WTC11 (cell line): ENCODE measurements around the gene LRMDA. TPM values are rescaled to one million over a fixed set of nuclear protein-coding genes. Genes with fewer than 3 reads are reported as not detected.

Experiments used
- ATAC-seq: fragments of 200-7000 bp; cut with Tn5 transposase; 2 replicates; pipeline ENCODE4 v1.10.0; 2021; ENCODE audit warnings: mild to moderate bottlenecking, moderate library complexity
- CTCF ChIA-PET: fragments of 300-600 bp; sonication (Branson Sonifier 250); formaldehyde crosslinking; loops from one replicate; lab custom pipeline; 2021; ENCODE audit warnings: antibody characterized with exemption; lab: Charles Lee
- POLR2A ChIA-PET: fragments of 350-600 bp; sonication (Branson Sonifier 250); formaldehyde crosslinking; loops from one replicate; lab custom pipeline; 2021; ENCODE audit warnings: antibody characterized with exemption; lab: Charles Lee
- DNase-seq: peaks from one replicate; pipeline ENCODE4 v3.0.0; 2021; ENCODE audit warnings: low spot score
- H3K27ac Mint-ChIP-seq: 2 replicates; pipeline ENCODE4 v1.8.0; 2021; ENCODE audit warnings: mixed read lengths
- H3K27me3 Mint-ChIP-seq: 2 replicates; pipeline ENCODE4 v1.8.0; 2021; ENCODE audit warnings: low read depth, mild to moderate bottlenecking, moderate library complexity, mixed read lengths
- H3K36me3 Mint-ChIP-seq: 2 replicates; pipeline ENCODE4 v1.8.0; 2021; ENCODE audit warnings: mixed read lengths
- H3K4me1 Mint-ChIP-seq: 2 replicates; pipeline ENCODE4 v1.8.0; 2022; ENCODE audit warnings: mixed read lengths
- H3K4me3 Mint-ChIP-seq: 2 replicates; pipeline ENCODE4 v1.8.0; 2021; ENCODE audit warnings: mild to moderate bottlenecking, moderate library complexity, mixed read lengths
- H3K9me3 Mint-ChIP-seq: 2 replicates; pipeline ENCODE4 v1.8.0; 2021; ENCODE audit warnings: mixed read lengths
- CREM ChIP-seq: sonication (generic); formaldehyde crosslinking; IDR thresholded peaks from 2 replicates; pipeline ENCODE4 v1.8.1; 2022; ENCODE audit warnings: mild to moderate bottlenecking, missing genetic modification reagents, moderate library complexity
- ETV6 ChIP-seq: sonication (generic); formaldehyde crosslinking; IDR thresholded peaks from 2 replicates; pipeline ENCODE4 v1.8.1; 2022; ENCODE audit warnings: mild to moderate bottlenecking, missing genetic modification reagents
- FOXK1 ChIP-seq: sonication (generic); formaldehyde crosslinking; IDR thresholded peaks from 2 replicates; pipeline ENCODE4 v1.8.0; 2022; ENCODE audit warnings: mild to moderate bottlenecking, moderate library complexity, missing genetic modification reagents
- FOXP1 ChIP-seq: sonication (generic); formaldehyde crosslinking; IDR thresholded peaks from 2 replicates; pipeline ENCODE4 v1.8.0; 2022; ENCODE audit warnings: missing genetic modification reagents, mild to moderate bottlenecking, moderate library complexity, borderline replicate concordance
- HMGA2 ChIP-seq: fragments of 250-450 bp; sonication (Bioruptor Pico); IDR thresholded peaks from 2 replicates; pipeline ENCODE4 v1.4.0; 2021; ENCODE audit warnings: mild to moderate bottlenecking, moderate library complexity
- JAZF1 ChIP-seq: fragments of 250-450 bp; sonication (Bioruptor Pico); IDR thresholded peaks from 2 replicates; pipeline ENCODE4 v1.9.0; 2021; ENCODE audit warnings: moderate library complexity, mild to moderate bottlenecking, inconsistent platforms
- NFATC4 ChIP-seq: fragments of 250-450 bp; sonication (Bioruptor Pico); IDR thresholded peaks from 2 replicates; pipeline ENCODE4 v1.9.0; 2021; ENCODE audit warnings: mild to moderate bottlenecking
- NFYB ChIP-seq: sonication (generic); formaldehyde crosslinking; conservative IDR thresholded peaks from 2 replicates; pipeline ENCODE4 v1.8.0; 2022; ENCODE audit warnings: low read depth, missing genetic modification reagents
- RELA ChIP-seq: sonication (generic); formaldehyde crosslinking; IDR thresholded peaks from 2 replicates; pipeline ENCODE4 v1.8.1; 2022; ENCODE audit warnings: missing genetic modification reagents, mild to moderate bottlenecking, borderline replicate concordance
- RORB ChIP-seq: fragments of 250-450 bp; sonication (Bioruptor Pico); IDR thresholded peaks from 2 replicates; pipeline ENCODE4 v1.9.0; 2021; ENCODE audit warnings: mild to moderate bottlenecking
- SMAD3 ChIP-seq: sonication (generic); formaldehyde crosslinking; IDR thresholded peaks from 2 replicates; pipeline ENCODE4 v1.8.0; 2022; ENCODE audit warnings: missing genetic modification reagents, mild to moderate bottlenecking, borderline replicate concordance
- TEAD1 ChIP-seq: sonication (generic); formaldehyde crosslinking; IDR thresholded peaks from 2 replicates; pipeline ENCODE4 v1.8.0; 2022; ENCODE audit warnings: mild to moderate bottlenecking, missing genetic modification reagents
- TP53 ChIP-seq: sonication (generic); formaldehyde crosslinking; IDR thresholded peaks from 2 replicates; pipeline ENCODE4 v1.8.1; 2023; ENCODE audit warnings: mild to moderate bottlenecking, missing genetic modification reagents
- ZNF232 ChIP-seq: sonication (generic); formaldehyde crosslinking; IDR thresholded peaks from 2 replicates; pipeline ENCODE4 v1.8.0; 2022; ENCODE audit warnings: mild to moderate bottlenecking, missing genetic modification reagents
- ZNF423 ChIP-seq: fragments of 250-450 bp; sonication (Bioruptor Pico); IDR thresholded peaks from 2 replicates; pipeline ENCODE4 v2.1.2; 2022; ENCODE audit warnings: mild to moderate bottlenecking, moderate library complexity
- total RNA-seq: library from RNA; stranded (reverse); gene quantifications from 3 replicates; pipeline ENCODE4 v1.2.3, GENCODE V29; 2021
- TF ChIP-seq, protein P1 (sequence below): fragments of 250-450 bp; sonication (Bioruptor Pico); IDR thresholded peaks from 2 replicates; pipeline ENCODE4 v1.9.0; 2021; ENCODE audit warnings: moderate library complexity, mild to moderate bottlenecking, inconsistent platforms, borderline replicate concordance
- TF ChIP-seq, protein P2 (sequence below): sonication (generic); formaldehyde crosslinking; IDR thresholded peaks from 2 replicates; pipeline ENCODE4 v1.8.0; 2022; ENCODE audit warnings: mild to moderate bottlenecking, missing genetic modification reagents
- TF ChIP-seq, protein P3 (sequence below): fragments of 250-450 bp; sonication (Bioruptor Pico); IDR thresholded peaks from 2 replicates; pipeline ENCODE4 v1.9.0; 2021; ENCODE audit warnings: mild to moderate bottlenecking, borderline replicate concordance
- TF ChIP-seq, protein P4 (sequence below): sonication (generic); formaldehyde crosslinking; IDR thresholded peaks from 2 replicates; pipeline ENCODE4 v1.8.0; 2022; ENCODE audit warnings: mild to moderate bottlenecking, missing genetic modification reagents
- TF ChIP-seq, protein P5 (sequence below): sonication (generic); formaldehyde crosslinking; IDR thresholded peaks from 2 replicates; pipeline ENCODE4 v1.8.1; 2022; ENCODE audit warnings: mild to moderate bottlenecking, missing genetic modification reagents, moderate library complexity, borderline replicate concordance

The LRMDA gene
- total RNA-seq, 1 experiment from 2014 or later, result 0.92 TPM

DNA sequence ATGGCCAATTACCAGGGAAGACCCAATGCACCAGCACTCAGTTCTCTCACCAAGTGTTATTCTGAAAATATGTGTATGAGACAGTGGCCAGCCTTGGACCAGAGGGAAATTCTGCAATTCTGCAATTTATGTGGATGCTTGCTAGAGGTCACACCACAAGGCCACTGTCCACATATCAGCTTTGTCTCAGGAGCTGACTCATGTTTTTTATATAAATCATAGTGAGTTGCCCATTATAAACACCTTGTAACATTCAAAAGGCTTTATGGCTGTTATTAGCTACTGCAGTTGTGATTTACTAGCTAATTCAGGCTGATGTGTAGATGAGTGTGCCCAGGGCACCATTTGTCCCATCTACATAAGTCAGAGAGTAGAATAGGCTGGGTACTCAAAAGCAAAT lies 649.0 kb downstream of the LRMDA start (continued):
- TF ChIP-seq, protein P1, sequence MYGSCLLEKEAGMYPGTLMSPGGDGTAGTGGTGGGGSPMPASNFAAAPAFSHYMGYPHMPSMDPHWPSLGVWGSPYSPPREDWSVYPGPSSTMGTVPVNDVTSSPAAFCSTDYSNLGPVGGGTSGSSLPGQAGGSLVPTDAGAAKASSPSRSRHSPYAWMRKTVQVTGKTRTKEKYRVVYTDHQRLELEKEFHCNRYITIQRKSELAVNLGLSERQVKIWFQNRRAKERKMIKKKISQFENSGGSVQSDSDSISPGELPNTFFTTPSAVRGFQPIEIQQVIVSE, result no peak

DNA sequence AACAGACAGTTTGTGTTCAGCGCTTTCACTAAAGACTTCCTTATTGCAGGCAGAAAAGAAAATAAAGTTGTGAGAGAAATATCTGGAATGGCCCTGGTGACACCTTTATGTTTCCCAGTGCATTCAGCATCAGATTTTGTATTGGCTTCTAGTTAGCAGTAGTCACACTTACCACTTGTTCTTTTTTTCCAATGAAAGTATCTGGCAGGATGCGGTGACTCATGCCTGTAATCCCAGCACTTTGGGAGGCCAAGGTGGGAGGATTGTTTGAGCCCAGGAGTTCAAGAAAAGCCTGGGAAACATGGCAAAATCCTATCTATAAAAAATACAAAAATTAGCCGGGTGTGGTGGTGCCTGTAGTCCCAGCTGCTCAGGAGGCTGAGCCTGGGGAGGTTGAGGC lies 649.6 kb downstream of the LRMDA start:
- peaks cover 45% of the 10 kb centered on the region for H3K4me1 Mint-ChIP-seq
- POLR2A ChIA-PET, result no interaction called here
- ATAC-seq, result no peak

DNA sequence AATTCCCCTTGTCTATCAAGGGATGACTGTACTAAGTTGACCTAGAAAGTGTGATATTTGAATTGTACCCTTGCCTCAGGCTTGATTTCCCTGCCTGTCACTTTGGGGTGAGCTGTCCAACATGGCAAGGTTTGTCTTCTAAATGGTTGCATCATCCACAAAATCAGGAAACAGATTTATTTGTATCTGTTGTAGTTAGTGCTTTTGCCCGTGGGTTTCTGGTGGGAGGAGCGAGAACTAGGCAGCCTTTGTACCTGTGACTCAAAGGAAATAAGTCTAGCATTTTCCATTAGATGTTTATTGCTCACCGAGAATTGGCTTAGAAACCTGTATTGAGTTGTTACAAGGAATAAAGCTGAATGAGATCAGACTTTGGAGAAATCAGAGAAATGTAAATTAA lies 650.8 kb downstream of the LRMDA start:
- ChIA-PET CTCF (interaction anchor here (2.0 kb wide), 1 partner anchor 46 kb away, joined by 11 read pairs; no protein-coding TSS in a partner anchor), POLR2A (no interaction called here)
- Mint-ChIP-seq H3K9me3 (peaks cover 13% of the 10 kb centered on the region), H3K4me1 (peaks cover 58% of the 10 kb centered on the region), H3K27me3 (peaks cover 18% of the 10 kb centered on the region), H3K36me3 (0 out of 2 replicates have a peak, but pooled peaks cover 2% of the 10 kb centered on the region), H3K4me3 (no peak overlapping the region), H3K27ac (peak overlapping the region; percentile 74; the same call in 1 of the 2 replicates)
- ATAC-seq (no peak), DNase-seq (no peak)
- TF ChIP-seq SMAD3 (CRISPR knock-in tag), result no peak
- TF ChIP-seq JAZF1 (CRISPR knock-in tag), result no peak
- TF ChIP-seq, protein P2, sequence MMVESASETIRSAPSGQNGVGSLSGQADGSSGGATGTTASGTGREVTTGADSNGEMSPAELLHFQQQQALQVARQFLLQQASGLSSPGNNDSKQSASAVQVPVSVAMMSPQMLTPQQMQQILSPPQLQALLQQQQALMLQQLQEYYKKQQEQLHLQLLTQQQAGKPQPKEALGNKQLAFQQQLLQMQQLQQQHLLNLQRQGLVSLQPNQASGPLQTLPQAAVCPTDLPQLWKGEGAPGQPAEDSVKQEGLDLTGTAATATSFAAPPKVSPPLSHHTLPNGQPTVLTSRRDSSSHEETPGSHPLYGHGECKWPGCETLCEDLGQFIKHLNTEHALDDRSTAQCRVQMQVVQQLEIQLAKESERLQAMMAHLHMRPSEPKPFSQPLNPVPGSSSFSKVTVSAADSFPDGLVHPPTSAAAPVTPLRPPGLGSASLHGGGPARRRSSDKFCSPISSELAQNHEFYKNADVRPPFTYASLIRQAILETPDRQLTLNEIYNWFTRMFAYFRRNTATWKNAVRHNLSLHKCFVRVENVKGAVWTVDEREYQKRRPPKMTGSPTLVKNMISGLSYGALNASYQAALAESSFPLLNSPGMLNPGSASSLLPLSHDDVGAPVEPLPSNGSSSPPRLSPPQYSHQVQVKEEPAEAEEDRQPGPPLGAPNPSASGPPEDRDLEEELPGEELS (CRISPR knock-in tag), result no peak
- TF ChIP-seq ZNF232 (CRISPR knock-in tag), result no peak
- TF ChIP-seq RELA (CRISPR knock-in tag), result no peak
- no peak for TF ChIP-seq ETV6
- TF ChIP-seq FOXP1 (CRISPR knock-in tag), result no peak

More for the DNA sequence above, 649.6 kb downstream of the LRMDA start:
- CTCF ChIA-PET, result no interaction called here
- no peak overlapping the region for H3K4me3 Mint-ChIP-seq
- TF ChIP-seq FOXK1 (no peak), HMGA2 (CRISPR knock-in tag) (no peak), TP53 (no peak), NFATC4 (CRISPR knock-in tag) (no peak), CREM (CRISPR knock-in tag) (no peak), ZNF232 (CRISPR knock-in tag) (no peak), NFYB (CRISPR knock-in tag) (no peak), RORB (CRISPR knock-in tag) (no peak), ETV6 (no peak), TEAD1 (no peak), ZNF423 (no peak)
- TF ChIP-seq, protein P3, sequence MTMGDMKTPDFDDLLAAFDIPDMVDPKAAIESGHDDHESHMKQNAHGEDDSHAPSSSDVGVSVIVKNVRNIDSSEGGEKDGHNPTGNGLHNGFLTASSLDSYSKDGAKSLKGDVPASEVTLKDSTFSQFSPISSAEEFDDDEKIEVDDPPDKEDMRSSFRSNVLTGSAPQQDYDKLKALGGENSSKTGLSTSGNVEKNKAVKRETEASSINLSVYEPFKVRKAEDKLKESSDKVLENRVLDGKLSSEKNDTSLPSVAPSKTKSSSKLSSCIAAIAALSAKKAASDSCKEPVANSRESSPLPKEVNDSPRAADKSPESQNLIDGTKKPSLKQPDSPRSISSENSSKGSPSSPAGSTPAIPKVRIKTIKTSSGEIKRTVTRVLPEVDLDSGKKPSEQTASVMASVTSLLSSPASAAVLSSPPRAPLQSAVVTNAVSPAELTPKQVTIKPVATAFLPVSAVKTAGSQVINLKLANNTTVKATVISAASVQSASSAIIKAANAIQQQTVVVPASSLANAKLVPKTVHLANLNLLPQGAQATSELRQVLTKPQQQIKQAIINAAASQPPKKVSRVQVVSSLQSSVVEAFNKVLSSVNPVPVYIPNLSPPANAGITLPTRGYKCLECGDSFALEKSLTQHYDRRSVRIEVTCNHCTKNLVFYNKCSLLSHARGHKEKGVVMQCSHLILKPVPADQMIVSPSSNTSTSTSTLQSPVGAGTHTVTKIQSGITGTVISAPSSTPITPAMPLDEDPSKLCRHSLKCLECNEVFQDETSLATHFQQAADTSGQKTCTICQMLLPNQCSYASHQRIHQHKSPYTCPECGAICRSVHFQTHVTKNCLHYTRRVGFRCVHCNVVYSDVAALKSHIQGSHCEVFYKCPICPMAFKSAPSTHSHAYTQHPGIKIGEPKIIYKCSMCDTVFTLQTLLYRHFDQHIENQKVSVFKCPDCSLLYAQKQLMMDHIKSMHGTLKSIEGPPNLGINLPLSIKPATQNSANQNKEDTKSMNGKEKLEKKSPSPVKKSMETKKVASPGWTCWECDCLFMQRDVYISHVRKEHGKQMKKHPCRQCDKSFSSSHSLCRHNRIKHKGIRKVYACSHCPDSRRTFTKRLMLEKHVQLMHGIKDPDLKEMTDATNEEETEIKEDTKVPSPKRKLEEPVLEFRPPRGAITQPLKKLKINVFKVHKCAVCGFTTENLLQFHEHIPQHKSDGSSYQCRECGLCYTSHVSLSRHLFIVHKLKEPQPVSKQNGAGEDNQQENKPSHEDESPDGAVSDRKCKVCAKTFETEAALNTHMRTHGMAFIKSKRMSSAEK, result no peak
- TF ChIP-seq, protein P4, sequence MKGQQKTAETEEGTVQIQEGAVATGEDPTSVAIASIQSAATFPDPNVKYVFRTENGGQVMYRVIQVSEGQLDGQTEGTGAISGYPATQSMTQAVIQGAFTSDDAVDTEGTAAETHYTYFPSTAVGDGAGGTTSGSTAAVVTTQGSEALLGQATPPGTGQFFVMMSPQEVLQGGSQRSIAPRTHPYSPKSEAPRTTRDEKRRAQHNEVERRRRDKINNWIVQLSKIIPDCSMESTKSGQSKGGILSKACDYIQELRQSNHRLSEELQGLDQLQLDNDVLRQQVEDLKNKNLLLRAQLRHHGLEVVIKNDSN (CRISPR knock-in tag), result no peak
- TF ChIP-seq, protein P2 (CRISPR knock-in tag), result no peak
- TF ChIP-seq, protein P5, sequence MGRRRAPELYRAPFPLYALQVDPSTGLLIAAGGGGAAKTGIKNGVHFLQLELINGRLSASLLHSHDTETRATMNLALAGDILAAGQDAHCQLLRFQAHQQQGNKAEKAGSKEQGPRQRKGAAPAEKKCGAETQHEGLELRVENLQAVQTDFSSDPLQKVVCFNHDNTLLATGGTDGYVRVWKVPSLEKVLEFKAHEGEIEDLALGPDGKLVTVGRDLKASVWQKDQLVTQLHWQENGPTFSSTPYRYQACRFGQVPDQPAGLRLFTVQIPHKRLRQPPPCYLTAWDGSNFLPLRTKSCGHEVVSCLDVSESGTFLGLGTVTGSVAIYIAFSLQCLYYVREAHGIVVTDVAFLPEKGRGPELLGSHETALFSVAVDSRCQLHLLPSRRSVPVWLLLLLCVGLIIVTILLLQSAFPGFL (CRISPR knock-in tag), result no peak
- TF ChIP-seq, all 79 proteins: peak for 0
- peaks cover 23% of the 10 kb centered on the region for H3K9me3 Mint-ChIP-seq
- H3K27me3 Mint-ChIP-seq, result peaks cover 14% of the 10 kb centered on the region
- H3K36me3 Mint-ChIP-seq, result 0 out of 2 replicates have a peak, but pooled peaks cover 2% of the 10 kb centered on the region
- H3K27ac Mint-ChIP-seq, result no peak overlapping the region
- DNase-seq, result no peak
